GM12878 (cell line): ENCODE results near the gene DTX1. TPM values are rescaled to one million over a fixed set of nuclear protein-coding genes. Genes with fewer than 3 reads are reported as not detected.

Experiments used
- ATAC-seq: fragments of 200-7000 bp; cut with Tn5 transposase; 3 replicates; pipeline ENCODE4 v1.9.1; 2020; ENCODE audit warnings: mild to moderate bottlenecking, moderate library complexity
- BruUV-seq: library from RNA; stranded (reverse); fragments of 400-500 nt; replicated peaks from 2 replicates; lab custom pipeline; 2021; lab: Mats Ljungman, UMichigan
- CTCF ChIA-PET: fragments of 300-600 bp; sonication (Branson Sonifier 250); formaldehyde crosslinking; extraction: SDS; loops from one replicate; lab custom pipeline; 2021; ENCODE audit warnings: inconsistent platforms; lab: Yijun Ruan, JAX
- POLR2A ChIA-PET: fragments of 350-600 bp; formaldehyde crosslinking; extraction: SDS; loops from one replicate; lab custom pipeline; 2021; ENCODE audit warnings: inconsistent platforms; lab: Charles Lee
- RAD21 ChIA-PET: fragments of 300-600 bp; sonication (Branson Sonifier 250); formaldehyde crosslinking; loops from one replicate; lab custom pipeline; 2023; ENCODE audit warnings: antibody characterized with exemption; ENCODE audit not compliant: unreplicated experiment; lab: Charles Lee
- SMC1A ChIA-PET: fragments of 300-600 bp; sonication (Branson Sonifier 250); formaldehyde crosslinking; loops from one replicate; lab custom pipeline; 2023; ENCODE audit not compliant: unreplicated experiment, uncharacterized antibody; lab: Charles Lee
- DNase-seq: peaks from one replicate; pipeline ENCODE4 v3.0.0-alpha.2; 2011; ENCODE audit warnings: low read depth, low spot score
- FAIRE-seq: peaks from 3 replicates; lab custom pipeline; 2011; peaks lifted over from hg19 to GRCh38; lab: Jason Lieb, UNC
- H2AFZ ChIP-seq: 2 replicates; pipeline ENCODE4 v1.6.0; 2011; ENCODE audit warnings: low read depth, low read length, control low read depth; ENCODE audit not compliant: control insufficient read depth
- H3K27ac ChIP-seq: 2 replicates; pipeline ENCODE4 v1.5.1; 2011; ENCODE audit warnings: control low read depth; ENCODE audit not compliant: control insufficient read depth, insufficient read depth
- H3K27me3 ChIP-seq, 2 experiments: replicated peaks in 1 of 2; 2 replicates each; pipeline versions ENCODE4 v1.6.0 to v1.6.1; 2011; ENCODE audit warnings: low read length in 1 of 2; ENCODE audit not compliant: control insufficient read depth in 2 of 2, insufficient read depth in 2 of 2
- H3K36me3 ChIP-seq, 2 experiments: 2 replicates each; pipeline ENCODE4 v1.5.1; 2011; ENCODE audit warnings: low read length in 1 of 2; ENCODE audit not compliant: control insufficient read depth in 2 of 2, insufficient read depth in 2 of 2
- H3K4me1 ChIP-seq: 2 replicates; pipeline ENCODE4 v1.6.1; 2011; ENCODE audit warnings: mild to moderate bottlenecking, low read length, moderate library complexity, mixed read lengths; ENCODE audit not compliant: control insufficient read depth, insufficient read depth
- H3K4me2 ChIP-seq: 2 replicates; pipeline ENCODE4 v1.6.0; 2011; ENCODE audit warnings: control low read depth; ENCODE audit not compliant: control insufficient read depth, insufficient read depth
- H3K4me3 ChIP-seq: fragments of 200-600 bp; sonication (generic); 2 replicates; pipeline ENCODE4 v1.5.1; 2016
- H3K79me2 ChIP-seq: 2 replicates; pipeline ENCODE4 v1.6.0; 2011; ENCODE audit warnings: low read length; ENCODE audit not compliant: control insufficient read depth, insufficient read depth
- H3K9ac ChIP-seq: 2 replicates; pipeline ENCODE4 v1.8.0; 2011; ENCODE audit warnings: low read length, control low read depth, mixed read lengths; ENCODE audit not compliant: control insufficient read depth, insufficient read depth
- H3K9me3 ChIP-seq: replicated peaks from 3 replicates; pipeline ENCODE4 v1.5.1; 2011; ENCODE audit warnings: mild to moderate bottlenecking, low read length; ENCODE audit not compliant: control insufficient read depth, insufficient read depth
- H4K20me1 ChIP-seq: 2 replicates; pipeline ENCODE4 v1.6.0; 2011; ENCODE audit not compliant: control insufficient read depth, insufficient read depth
- SMAD5 ChIP-seq: IDR thresholded peaks from 2 replicates; pipeline ENCODE4 v1.6.1; 2016; ENCODE audit warnings: antibody characterized with exemption, low read depth
- STAT3 ChIP-seq: IDR thresholded peaks from 2 replicates; pipeline ENCODE4 v1.6.1; 2011; ENCODE audit warnings: low read depth, low read length, improper control_type of control experiment
- TAF1 ChIP-seq: IDR thresholded peaks from 2 replicates; pipeline ENCODE4 v1.6.1; 2011; ENCODE audit warnings: mild to moderate bottlenecking, low read depth, low read length, borderline replicate concordance
- ZNF622 ChIP-seq: fragments of 450-650 bp; IDR thresholded peaks from 2 replicates; pipeline ENCODE4 v1.6.1; 2017; ENCODE audit warnings: mild to moderate bottlenecking, inconsistent platforms
- WGBS: methylation state at CpG from one replicate; pipeline ENCODE4 v1.1.6; 2016; ENCODE audit warnings: low lambda C conversion rate; ENCODE audit not compliant: insufficient replicate concordance, insufficient coverage; ENCODE audit errors: missing lambda C conversion rate; 5-methylcytosine and 5-hydroxymethylcytosine counted together
- in situ Hi-C: fragments of 300-500 bp; cut with MboI; formaldehyde crosslinking; loops from 9 replicates; pipeline ENCODE4 v1.14.3; 2018; ENCODE audit warnings: mixed read lengths
- intact Hi-C: fragments of 100-400 bp; cut with micrococcal nuclease; formaldehyde crosslinking; loops from one replicate; pipeline ENCODE4 v1.14.2; 2022; ENCODE audit not compliant: unreplicated experiment
- polyA plus RNA-seq, 11 experiments: library from polyadenylated mRNA; depleted of rRNA in 4 of 11; unstranded in 6 of 11; stranded (reverse) in 5 of 11; fragments of >200 nt; fragmentation: Nextera tagmentation in 4 of 11; fragmentation: Illumina TruSeq in 1 of 11; extraction: Ambion mirVana in 4 of 11; extraction: Trizol in 1 of 11; gene quantifications; 1 replicate in 1 of 11; 2 replicates in 10 of 11; pipeline versions ENCODE4 v1.2.1 to v1.2.3, GENCODE V29; 2011 to 2016; ENCODE audit warnings: inconsistent platforms in 2 of 11, missing spikeins in 2 of 11, low read depth in 1 of 11
- total RNA-seq, 4 experiments: library from RNA; depleted of rRNA in 3 of 4; stranded (reverse); fragments of >200 nt in 3 of 4; fragmentation: Illumina TruSeq in 1 of 4; extraction: Trizol in 1 of 4; gene quantifications; 2 replicates each; pipeline versions ENCODE4 v1.2.1 to v1.2.3, GENCODE V29; 2013 to 2021
- TF ChIP-seq, protein P1 (sequence below): fragments of 150-350 bp; IDR thresholded peaks from 2 replicates; pipeline ENCODE4 v1.6.1; 2016; ENCODE audit warnings: low read depth, low read length
- TF ChIP-seq, protein P2 (sequence below): fragments of 450-650 bp; IDR thresholded peaks from 2 replicates; pipeline ENCODE4 v1.6.1; 2017; ENCODE audit warnings: antibody characterized with exemption, mild to moderate bottlenecking, moderate library complexity

The DTX1 gene
- total and polyA plus RNA-seq, 10 of the 15 experiments (the other 5 are each of a cell fraction or from before 2014, with no cell fraction given) = 0.09 to 2.8 (median 0.66) TPM

DNA sequence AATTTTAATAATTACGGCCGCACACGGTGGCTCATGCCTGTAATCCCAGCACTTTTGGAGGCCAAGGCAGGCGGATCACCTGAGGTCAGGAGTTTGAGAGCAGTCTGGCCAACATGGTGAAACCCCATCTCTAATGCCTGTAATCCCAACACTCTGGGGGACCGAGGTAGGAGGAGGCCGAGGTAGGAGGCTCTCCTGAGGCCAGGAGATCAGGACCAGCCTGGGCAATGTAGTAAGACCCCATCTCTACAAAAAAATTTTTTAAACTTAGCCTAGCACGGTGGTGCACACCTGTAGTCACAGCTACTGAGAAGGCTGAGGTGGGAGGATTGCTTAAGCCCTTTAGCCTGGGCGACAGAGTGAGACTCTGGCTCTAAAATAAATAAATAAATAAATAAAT lies 87.4 kb downstream of the DTX1 start:
- ChIA-PET RAD21 (no interaction called here), CTCF (interaction anchor here (2.0 kb wide), 1 partner anchor 29 kb away, joined by 10 read pairs; no protein-coding TSS in a partner anchor), POLR2A (no interaction called here), SMC1A (interaction anchor here (1.2 kb wide), 1 partner anchor 10 kb away, joined by 4 read pairs; no protein-coding TSS in a partner anchor)
- Histone ChIP-seq H2AFZ (no peak overlapping the region), H3K36me3 (no peaks in the 10 kb centered on the region), H3K9ac (no peak overlapping the region), H3K9me3 (no peaks in the 10 kb centered on the region), H3K4me2 (no peak overlapping the region), H3K4me1 (no peaks in the 10 kb centered on the region; the same call in 1 of the 2 replicates), H3K4me3 (no peak overlapping the region), H3K27me3 (no peaks in the 10 kb centered on the region), H3K27ac (no peak overlapping the region), H4K20me1 (no peaks in the 10 kb centered on the region), H3K79me2 (no peaks in the 10 kb centered on the region)
- DNase-seq (no peak), FAIRE-seq (no peak), ATAC-seq (no peak)
- intact Hi-C loops (no loop called here), in situ Hi-C loops (no loop called here)
- 57% methylated on average over 8 of the region's 8 CpGs for WGBS
- BruUV-seq = no TSS peak
- TF ChIP-seq SMAD5 = no peak
- TF ChIP-seq ZNF622 = no peak
- TF ChIP-seq STAT3 = no peak
- TF ChIP-seq, protein P1, sequence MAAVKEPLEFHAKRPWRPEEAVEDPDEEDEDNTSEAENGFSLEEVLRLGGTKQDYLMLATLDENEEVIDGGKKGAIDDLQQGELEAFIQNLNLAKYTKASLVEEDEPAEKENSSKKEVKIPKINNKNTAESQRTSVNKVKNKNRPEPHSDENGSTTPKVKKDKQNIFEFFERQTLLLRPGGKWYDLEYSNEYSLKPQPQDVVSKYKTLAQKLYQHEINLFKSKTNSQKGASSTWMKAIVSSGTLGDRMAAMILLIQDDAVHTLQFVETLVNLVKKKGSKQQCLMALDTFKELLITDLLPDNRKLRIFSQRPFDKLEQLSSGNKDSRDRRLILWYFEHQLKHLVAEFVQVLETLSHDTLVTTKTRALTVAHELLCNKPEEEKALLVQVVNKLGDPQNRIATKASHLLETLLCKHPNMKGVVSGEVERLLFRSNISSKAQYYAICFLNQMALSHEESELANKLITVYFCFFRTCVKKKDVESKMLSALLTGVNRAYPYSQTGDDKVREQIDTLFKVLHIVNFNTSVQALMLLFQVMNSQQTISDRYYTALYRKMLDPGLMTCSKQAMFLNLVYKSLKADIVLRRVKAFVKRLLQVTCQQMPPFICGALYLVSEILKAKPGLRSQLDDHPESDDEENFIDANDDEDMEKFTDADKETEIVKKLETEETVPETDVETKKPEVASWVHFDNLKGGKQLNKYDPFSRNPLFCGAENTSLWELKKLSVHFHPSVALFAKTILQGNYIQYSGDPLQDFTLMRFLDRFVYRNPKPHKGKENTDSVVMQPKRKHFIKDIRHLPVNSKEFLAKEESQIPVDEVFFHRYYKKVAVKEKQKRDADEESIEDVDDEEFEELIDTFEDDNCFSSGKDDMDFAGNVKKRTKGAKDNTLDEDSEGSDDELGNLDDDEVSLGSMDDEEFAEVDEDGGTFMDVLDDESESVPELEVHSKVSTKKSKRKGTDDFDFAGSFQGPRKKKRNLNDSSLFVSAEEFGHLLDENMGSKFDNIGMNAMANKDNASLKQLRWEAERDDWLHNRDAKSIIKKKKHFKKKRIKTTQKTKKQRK = no peak
- no peak for TF ChIP-seq TAF1
- TF ChIP-seq, protein P2, sequence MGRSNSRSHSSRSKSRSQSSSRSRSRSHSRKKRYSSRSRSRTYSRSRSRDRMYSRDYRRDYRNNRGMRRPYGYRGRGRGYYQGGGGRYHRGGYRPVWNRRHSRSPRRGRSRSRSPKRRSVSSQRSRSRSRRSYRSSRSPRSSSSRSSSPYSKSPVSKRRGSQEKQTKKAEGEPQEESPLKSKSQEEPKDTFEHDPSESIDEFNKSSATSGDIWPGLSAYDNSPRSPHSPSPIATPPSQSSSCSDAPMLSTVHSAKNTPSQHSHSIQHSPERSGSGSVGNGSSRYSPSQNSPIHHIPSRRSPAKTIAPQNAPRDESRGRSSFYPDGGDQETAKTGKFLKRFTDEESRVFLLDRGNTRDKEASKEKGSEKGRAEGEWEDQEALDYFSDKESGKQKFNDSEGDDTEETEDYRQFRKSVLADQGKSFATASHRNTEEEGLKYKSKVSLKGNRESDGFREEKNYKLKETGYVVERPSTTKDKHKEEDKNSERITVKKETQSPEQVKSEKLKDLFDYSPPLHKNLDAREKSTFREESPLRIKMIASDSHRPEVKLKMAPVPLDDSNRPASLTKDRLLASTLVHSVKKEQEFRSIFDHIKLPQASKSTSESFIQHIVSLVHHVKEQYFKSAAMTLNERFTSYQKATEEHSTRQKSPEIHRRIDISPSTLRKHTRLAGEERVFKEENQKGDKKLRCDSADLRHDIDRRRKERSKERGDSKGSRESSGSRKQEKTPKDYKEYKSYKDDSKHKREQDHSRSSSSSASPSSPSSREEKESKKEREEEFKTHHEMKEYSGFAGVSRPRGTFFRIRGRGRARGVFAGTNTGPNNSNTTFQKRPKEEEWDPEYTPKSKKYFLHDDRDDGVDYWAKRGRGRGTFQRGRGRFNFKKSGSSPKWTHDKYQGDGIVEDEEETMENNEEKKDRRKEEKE = no peak
- TF ChIP-seq, all 136 proteins: peak for 0
